H1 (cell line): Measurements from ENCODE around the gene BNC2. TPM values are rescaled to one million over a fixed set of nuclear protein-coding genes. Genes with fewer than 3 reads are reported as not detected.

Experiments used
- CTCF ChIA-PET: fragments of 300-600 bp; sonication (Branson Sonifier 250); formaldehyde crosslinking; loops from one replicate; lab custom pipeline; 2021; ENCODE audit not compliant: partially characterized antibody; lab: Charles Lee
- POLR2A ChIA-PET: fragments of 300-600 bp; sonication (Branson Sonifier 250); formaldehyde crosslinking; loops from one replicate; lab custom pipeline; 2021; ENCODE audit warnings: inconsistent platforms; ENCODE audit not compliant: partially characterized antibody; lab: Charles Lee
- DNase-seq, 2 experiments: peaks; one replicate each; pipeline versions ENCODE4 v3.0.0 to v3.0.0-alpha.2; 2010 to 2022; ENCODE audit warnings: low spot score in 2 of 2, low read depth in 1 of 2, mixed read lengths in 1 of 2
- FAIRE-seq: peaks from 2 replicates; lab custom pipeline; 2011; peaks lifted over from hg19 to GRCh38; lab: Jason Lieb, UNC
- H2AFZ ChIP-seq: 2 replicates; pipeline ENCODE4 v1.8.1; 2012; ENCODE audit warnings: low read length, inconsistent platforms
- H2AK5ac ChIP-seq: 2 replicates; pipeline ENCODE4 v1.6.1; 2013; ENCODE audit warnings: low read depth, low read length
- H2BK120ac ChIP-seq: replicated peaks from 2 replicates; pipeline ENCODE3; 2013; ENCODE audit warnings: low read depth, low read length, inconsistent platforms
- H2BK12ac ChIP-seq: 2 replicates; pipeline ENCODE4 v1.6.1; 2013; ENCODE audit warnings: low read depth, low read length
- H2BK15ac ChIP-seq: 2 replicates; pipeline ENCODE4 v1.6.1; 2013; ENCODE audit warnings: low read length
- H2BK20ac ChIP-seq: 2 replicates; pipeline ENCODE4 v1.6.1; 2013; ENCODE audit warnings: low read length
- H2BK5ac ChIP-seq: 2 replicates; pipeline ENCODE4 v1.6.1; 2013; ENCODE audit warnings: low read depth, low read length
- H3K14ac ChIP-seq: 2 replicates; pipeline ENCODE4 v1.6.1; 2013; ENCODE audit warnings: inconsistent platforms; ENCODE audit not compliant: insufficient read length
- H3K18ac ChIP-seq: 2 replicates; pipeline ENCODE4 v1.6.1; 2013; ENCODE audit warnings: low read length; ENCODE audit errors: extremely low read depth
- H3K23ac ChIP-seq: 2 replicates; pipeline ENCODE4 v1.6.1; 2013; ENCODE audit warnings: inconsistent platforms; ENCODE audit not compliant: insufficient read length
- H3K23me2 ChIP-seq: 2 replicates; pipeline ENCODE4 v1.6.1; 2013; ENCODE audit warnings: low read depth, low read length
- H3K27ac ChIP-seq: 2 replicates; pipeline ENCODE4 v1.6.1; 2011; ENCODE audit warnings: low read depth, low read length, inconsistent platforms
- H3K27me3 ChIP-seq, 4 experiments: replicated peaks in 1 of 4; 1 replicate in 1 of 4; 2 replicates in 3 of 4; pipeline versions ENCODE4 v1.6.1 to v1.8.1; 2011 to 2013; ENCODE audit warnings: low read length in 3 of 4, mild to moderate bottlenecking in 3 of 4, inconsistent platforms in 2 of 4, mixed read lengths in 2 of 4, moderate library complexity in 1 of 4; ENCODE audit not compliant: control insufficient read depth in 3 of 4, insufficient read depth in 3 of 4; ENCODE audit errors: extremely low read depth in 1 of 4
- H3K36me3 ChIP-seq, 4 experiments: 2 replicates each; pipeline versions ENCODE4 v1.6.1 to v1.8.1; 2011 to 2013; ENCODE audit warnings: mild to moderate bottlenecking in 4 of 4, low read length in 3 of 4, moderate library complexity in 2 of 4, control low read depth in 1 of 4, inconsistent platforms in 1 of 4; ENCODE audit not compliant: insufficient read depth in 4 of 4, control insufficient read depth in 2 of 4
- H3K4ac ChIP-seq: replicated peaks from 2 replicates; pipeline ENCODE3; 2013; ENCODE audit warnings: low read length, low read depth, mixed read lengths, inconsistent platforms; ENCODE audit not compliant: insufficient read length
- H3K4me1 ChIP-seq, 4 experiments: replicated peaks in 1 of 4; 1 replicate in 1 of 4; 2 replicates in 3 of 4; pipeline versions ENCODE4 v1.6.1 to v1.8.1; 2011 to 2013; ENCODE audit warnings: low read length in 3 of 4, inconsistent platforms in 2 of 4, mixed read lengths in 1 of 4; ENCODE audit not compliant: insufficient read depth in 4 of 4, control insufficient read depth in 3 of 4
- H3K4me2 ChIP-seq, 2 experiments: 2 replicates each; pipeline versions ENCODE4 v1.6.1 to v1.8.1; 2011 to 2013; ENCODE audit warnings: low read depth in 2 of 2, low read length in 2 of 2, control low read depth in 1 of 2, inconsistent platforms in 1 of 2, mild to moderate bottlenecking in 1 of 2; ENCODE audit not compliant: insufficient read depth in 1 of 2
- H3K4me3 ChIP-seq, 4 experiments: fragments of 200-600, 300-600 bp in 1 of 4; sonication (generic), shearing (Covaris generic), sonication (Bioruptor Twin) in 1 of 4; 2 replicates each; pipeline versions ENCODE4 v1.5.1 to v1.8.1; 2011 to 2016; ENCODE audit warnings: low read length in 4 of 4, low read depth in 3 of 4, control low read depth in 2 of 4, inconsistent platforms in 2 of 4, mild to moderate bottlenecking in 2 of 4, mixed read lengths in 1 of 4, moderate library complexity in 1 of 4; ENCODE audit not compliant: insufficient read depth in 2 of 4; ENCODE audit errors: extremely low read depth in 1 of 4
- H3K56ac ChIP-seq: replicated peaks from 2 replicates; pipeline ENCODE3; 2013; ENCODE audit warnings: low read depth, mild to moderate bottlenecking, mixed read lengths, low read length, inconsistent platforms; ENCODE audit not compliant: insufficient read length
- H3K79me1 ChIP-seq: 2 replicates; pipeline ENCODE4 v1.6.1; 2013; ENCODE audit warnings: low read depth, low read length, control low read depth
- H3K79me2 ChIP-seq, 2 experiments: 2 replicates each; pipeline versions ENCODE4 v1.6.1 to v1.8.1; 2012 to 2013; ENCODE audit warnings: low read length in 2 of 2, mild to moderate bottlenecking in 2 of 2, inconsistent platforms in 1 of 2; ENCODE audit not compliant: insufficient read depth in 2 of 2, control insufficient read depth in 1 of 2
- H3K9ac ChIP-seq, 4 experiments: replicated peaks in 1 of 4; 1 replicate in 1 of 4; 2 replicates in 3 of 4; pipeline versions ENCODE4 v1.6.1 to v1.8.1; 2011 to 2013; ENCODE audit warnings: low read depth in 3 of 4, low read length in 3 of 4, control low read depth in 2 of 4, mild to moderate bottlenecking in 2 of 4, moderate library complexity in 2 of 4, inconsistent platforms in 1 of 4; ENCODE audit errors: extremely low read depth in 1 of 4
- H3K9me3 ChIP-seq, 2 experiments: 2 replicates each; pipeline versions ENCODE4 v1.6.1 to v1.8.1; 2012 to 2013; ENCODE audit warnings: mild to moderate bottlenecking in 2 of 2, moderate library complexity in 2 of 2, control low read depth in 1 of 2, inconsistent platforms in 1 of 2, low read depth in 1 of 2, low read length in 1 of 2, mixed read lengths in 1 of 2; ENCODE audit not compliant: insufficient read depth in 2 of 2
- H4K20me1 ChIP-seq, 2 experiments: replicated peaks in 1 of 2; 2 replicates each; pipeline versions ENCODE3 to v1.8.1; 2011 to 2013; ENCODE audit warnings: inconsistent platforms in 2 of 2, low read length in 2 of 2, mild to moderate bottlenecking in 1 of 2; ENCODE audit not compliant: insufficient read depth in 2 of 2, control insufficient read depth in 1 of 2
- H4K5ac ChIP-seq: 2 replicates; pipeline ENCODE4 v1.6.1; 2013; ENCODE audit warnings: low read length, low read depth, mixed read lengths, inconsistent platforms; ENCODE audit not compliant: insufficient read length
- H4K8ac ChIP-seq: 2 replicates; pipeline ENCODE4 v1.8.0; 2013; ENCODE audit warnings: mild to moderate bottlenecking, moderate library complexity, low read length, inconsistent platforms; ENCODE audit not compliant: insufficient read depth; ENCODE audit errors: extremely low read depth
- H4K91ac ChIP-seq: replicated peaks from 2 replicates; pipeline ENCODE3; 2013; ENCODE audit warnings: low read length, mixed read lengths, inconsistent platforms; ENCODE audit not compliant: insufficient read length
- BRCA1 ChIP-seq: IDR thresholded peaks from 2 replicates; pipeline ENCODE4 v1.6.1; 2012; ENCODE audit warnings: low read depth, low read length, improper control_type of control experiment
- CBX5 ChIP-seq: fragments of 300-800, 300-1000 bp; sonication (generic); IDR thresholded peaks from 2 replicates; pipeline ENCODE4 v1.7.1; 2016; ENCODE audit warnings: antibody characterized with exemption, low read length, low read depth
- CTBP2 ChIP-seq: IDR thresholded peaks from 2 replicates; pipeline ENCODE4 v1.7.0; 2011; ENCODE audit warnings: borderline replicate concordance, mild to moderate bottlenecking, moderate library complexity, mixed read lengths, low read length; ENCODE audit not compliant: insufficient read depth, insufficient read length
- KDM4A ChIP-seq: IDR thresholded peaks from one replicate; pipeline ENCODE4 v1.7.1; 2012; ENCODE audit warnings: low read depth, mild to moderate bottlenecking, moderate library complexity, low read length, inconsistent platforms; ENCODE audit not compliant: severe bottlenecking
- KDM5A ChIP-seq: fragments of 200-600 bp; IDR thresholded peaks from 2 replicates; pipeline ENCODE4 v1.7.1; 2012; ENCODE audit warnings: mild to moderate bottlenecking, low read length, inconsistent platforms, mixed read lengths
- POLR2A ChIP-seq, 2 experiments: IDR thresholded peaks; 1 replicate in 1 of 2; 2 replicates in 1 of 2; pipeline ENCODE4 v1.6.1; 2011; ENCODE audit warnings: low read depth in 2 of 2, low read length in 2 of 2, mild to moderate bottlenecking in 2 of 2; ENCODE audit errors: control extremely low read depth in 1 of 2
- SIN3A ChIP-seq, 2 experiments: IDR thresholded peaks in 1 of 2; conservative IDR thresholded peaks in 1 of 2; 2 replicates each; pipeline ENCODE4 v1.6.1; 2011 to 2012; ENCODE audit warnings: low read length in 2 of 2, improper control_type of control experiment in 1 of 2, low read depth in 1 of 2, mild to moderate bottlenecking in 1 of 2
- SP1 ChIP-seq: IDR thresholded peaks from 2 replicates; pipeline ENCODE4 v1.6.1; 2011; ENCODE audit warnings: low read depth, low read length
- WGBS, 2 experiments: shearing (Covaris generic) in 1 of 2; methylation state at CpG; one replicate each; pipeline versions ENCODE4 v1.1.6 to v1.1.7; 2013 to 2015; ENCODE audit warnings: low lambda C conversion rate in 2 of 2, mixed read lengths in 2 of 2, inconsistent platforms in 1 of 2, low coverage in 1 of 2, missing lambda C conversion rate in 1 of 2; ENCODE audit not compliant: insufficient replicate concordance in 2 of 2, insufficient coverage in 1 of 2, insufficient read length in 1 of 2; ENCODE audit errors: extremely low coverage in 1 of 2, missing lambda C conversion rate in 1 of 2; 5-methylcytosine and 5-hydroxymethylcytosine counted together
- polyA plus RNA-seq, 7 experiments: library from polyadenylated mRNA; depleted of rRNA in 3 of 7; stranded (reverse) in 5 of 7; unstranded in 2 of 7; fragments of >200 nt in 5 of 7; fragments of 200-250 nt in 2 of 7; gene quantifications; 1 replicate in 5 of 7; 2 replicates in 1 of 7; 4 replicates in 1 of 7; pipeline versions ENCODE4 v1.2.1 to v1.2.3, GENCODE V29; 2011 to 2013; ENCODE audit warnings: missing spikeins in 2 of 7, mixed read lengths in 2 of 7
- total RNA-seq: library from RNA; stranded (reverse); fragmentation: NEBNext Ultra II Directional; extraction: Animal tissue kit (Norgen Biotek cat#: 25700); gene quantifications from 2 replicates; pipeline ENCODE4 v1.2.1, GENCODE V29; 2021

The BNC2 gene
- total and polyA plus RNA-seq, 2 of the 8 experiments (the other 6 are each of a cell fraction or from before 2014, with no cell fraction given): 16.0 to 26.8 TPM

- Histone ChIP-seq H3K4me2 (peak overlapping the region; percentile 75 to 82), H2BK15ac (no peak overlapping the region), H4K5ac (peak overlapping the region; percentile 94), H3K56ac (peak overlapping the region; percentile 32), H2AK5ac (no peak overlapping the region; the same call in 1 of the 2 replicates), H3K79me1 (no peaks in the 10 kb centered on the region), H3K18ac (peak overlapping the region; percentile 96), H4K20me1 (no peaks in the 10 kb centered on the region), H3K4ac (peak overlapping the region; percentile 63), H2BK120ac (peak overlapping the region; percentile 95), H3K9ac (peak overlapping the region in 3 of 4 experiments; percentile 14 to 35 (median 28); a peak in 5 of 7 replicates), H3K4me1 (peaks cover 7 to 55% (median 35%) of the 10 kb centered on the region in 4 experiments), H4K91ac (peak overlapping the region; percentile 97), H3K23ac (no peak overlapping the region), H3K27ac (peak overlapping the region; percentile 90), H2BK20ac (peak overlapping the region; percentile 99), H3K23me2 (peaks cover 5% of the 10 kb centered on the region), H3K27me3 (no peaks in the 10 kb centered on the region), H4K8ac (no peak overlapping the region), H3K9me3 (no peaks in the 10 kb centered on the region), H3K79me2 (peaks cover 0 to 2% of the 10 kb centered on the region in 2 experiments; a peak in 1 of 4 replicates), H3K14ac (no peak overlapping the region), H3K4me3 (peak overlapping the region; percentile 7 to 49 (median 18); a peak in 5 of 8 replicates), H2AFZ (no peak overlapping the region), H3K36me3 (no peaks in the 10 kb centered on the region), H2BK5ac (peak overlapping the region; percentile 99), H2BK12ac (peak overlapping the region; percentile 94)
- ChIA-PET CTCF (no interaction called here), POLR2A (interaction anchor here (1.0 to 2.0 kb wide), 6 partner anchors 11 to 161 kb away, joined by 3 to 5 read pairs (median 4); partner anchors contain the start of gene BNC2)
- WGBS, 2 experiments: 5% methylated on average over 13 of the region's 13 CpGs; no CpG with 5 or more reads in 1 of the 2 experiments
- FAIRE-seq: peak; percentile 90
- no peak for DNase-seq
- TF ChIP-seq CBX5 (no peak), SP1 (peak; percentile 21; the same call in 1 of the 2 replicates), POLR2A (IDR thresholded peaks at IDR 0.05; ENCODE audit: control extremely low read depth in 1 of 2, low read depth in 2 of 2, low read length in 2 of 2) (peak in 1 of 2 experiments; percentile 62; a peak in 1 of 3 replicates), BRCA1 (no peak), KDM5A (no peak), KDM4A (no peak), SIN3A (conservative IDR thresholded peaks at IDR 0.05 in 1 of 2, IDR thresholded peaks at IDR 0.05 in 1 of 2; ENCODE audit: low read depth in 1 of 2, low read length in 2 of 2) (peak; percentile 43 to 72; a peak in 2 of 4 replicates), CTBP2 (no peak)
Observed at GRCh38 chr9:16708656-16709435, 161.6 kb downstream of the BNC2 start.
